NCI-H1048 (cell line): ENCODE results near the gene DEGS2.
"Not testable (repeated sequence)": the region's sequence is repeated elsewhere in the genome, so short reads cannot be mapped to it uniquely, and the experiment has no call there.

ENCODE experiments used
- DNase-seq: peaks from one replicate; lab custom pipeline; 2025; lab: John Stamatoyannopoulos, UW

DEGS2 gene

GRCh38 chr14:100159094-100159864, at the start of gene DEGS2:
TSS of gene DEGS2 (minus strand) at chr14:100159645. CDS start at chr14:100159587, 58 bp downstream.
- no peak for DNase-seq

DNA sequence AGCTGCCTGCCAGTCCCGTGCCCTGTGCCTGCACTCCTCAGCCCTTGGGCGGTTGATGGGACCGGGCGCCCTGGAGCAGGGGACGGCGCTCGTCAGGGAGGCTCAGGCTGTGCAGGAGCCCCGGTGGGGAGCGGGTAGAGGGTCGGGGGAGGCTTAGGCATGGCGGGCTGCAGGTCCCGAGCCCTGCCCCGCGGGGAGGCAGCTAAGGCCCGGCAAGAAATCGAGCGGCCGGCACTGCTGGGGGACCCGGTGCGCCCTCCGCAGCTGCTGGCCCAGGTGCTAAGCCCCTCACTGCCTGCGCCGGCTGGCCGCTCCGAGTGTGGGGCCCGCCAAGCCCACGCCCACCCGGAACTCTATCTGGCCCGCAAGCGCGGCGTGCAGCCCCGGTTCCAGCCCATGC, 48.7 kb upstream of the DEGS2 start:
- DNase-seq = not testable (repeated sequence)

DNA sequence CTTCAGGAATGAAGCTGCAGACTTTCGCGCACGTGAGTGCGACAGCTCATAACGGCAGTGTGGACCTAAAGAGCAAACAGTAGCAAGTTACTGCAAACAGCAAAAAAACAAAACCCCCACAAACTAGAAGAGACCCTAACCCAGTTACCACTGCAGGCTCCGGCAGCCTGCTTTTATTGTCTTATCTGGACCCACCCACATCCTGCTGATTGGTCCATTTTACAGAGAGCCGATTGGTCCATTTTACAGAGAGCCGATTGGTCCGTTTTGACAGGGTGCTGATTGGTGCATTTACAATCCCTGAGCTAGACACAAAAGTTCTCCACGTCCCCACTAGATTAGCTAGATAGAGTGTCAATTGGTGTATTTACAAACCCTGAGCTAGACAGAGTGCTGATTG, 48.1 kb upstream of the DEGS2 start:
- not testable (repeated sequence) for DNase-seq

DNA sequence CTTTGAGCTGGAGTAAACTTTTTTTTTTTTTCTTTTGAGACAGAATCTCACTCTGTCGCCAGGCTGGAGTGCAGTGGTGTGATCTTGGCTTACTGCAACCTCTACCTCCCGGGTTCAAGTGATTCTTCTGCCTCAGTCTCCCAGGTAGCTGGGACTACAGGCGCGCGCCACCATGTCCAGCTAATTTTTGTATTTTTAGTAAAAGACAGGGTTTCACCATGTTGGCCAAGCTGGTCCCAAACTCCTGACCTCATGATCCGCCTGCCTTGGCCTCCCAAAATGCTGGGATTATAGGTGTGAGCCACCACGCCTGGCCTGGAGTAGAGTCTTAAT, 45.4 kb upstream of the DEGS2 start:
- DNase-seq = not testable (repeated sequence)

DNA sequence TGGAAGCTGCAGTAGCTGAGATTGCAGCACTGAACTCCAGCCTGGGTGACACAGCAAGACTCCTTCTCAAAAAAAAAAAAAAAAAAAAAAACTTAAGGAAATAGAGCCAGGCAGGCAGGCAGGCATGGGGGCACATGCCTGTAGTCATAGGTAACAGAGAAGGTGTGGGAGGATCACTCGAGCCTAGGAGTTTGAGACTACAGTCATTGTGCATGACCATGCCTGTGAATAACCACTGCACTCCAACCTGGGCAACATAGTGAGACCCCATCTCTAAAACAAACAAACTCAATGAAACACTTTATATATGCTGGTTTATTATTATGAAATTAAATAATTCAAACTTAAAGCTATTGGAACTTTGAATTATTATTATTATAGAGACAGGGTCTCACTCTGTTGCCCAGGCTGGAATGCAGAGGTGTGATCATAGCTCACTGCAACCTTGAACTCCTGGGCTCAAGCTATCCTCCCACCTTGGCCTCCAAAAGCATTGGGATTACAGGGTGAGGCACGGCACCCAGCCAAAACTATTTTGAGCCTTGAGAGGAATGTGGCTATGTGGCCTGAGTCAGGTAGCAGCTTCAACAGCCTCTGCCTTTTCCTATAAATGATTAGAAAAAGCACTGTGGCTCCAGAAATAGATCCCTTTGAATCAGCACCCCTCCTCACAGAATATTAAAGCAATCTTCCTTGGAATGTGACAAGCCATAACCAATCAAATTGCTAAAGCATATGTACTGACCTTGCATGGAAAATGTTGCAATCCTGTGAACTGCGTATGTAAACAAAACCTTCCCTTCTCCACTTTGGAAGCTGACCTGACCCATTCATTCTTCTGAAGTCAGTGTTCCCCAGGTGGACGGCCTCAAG, 44.8 kb upstream of the DEGS2 start:
- DNase-seq = no peak

DNA sequence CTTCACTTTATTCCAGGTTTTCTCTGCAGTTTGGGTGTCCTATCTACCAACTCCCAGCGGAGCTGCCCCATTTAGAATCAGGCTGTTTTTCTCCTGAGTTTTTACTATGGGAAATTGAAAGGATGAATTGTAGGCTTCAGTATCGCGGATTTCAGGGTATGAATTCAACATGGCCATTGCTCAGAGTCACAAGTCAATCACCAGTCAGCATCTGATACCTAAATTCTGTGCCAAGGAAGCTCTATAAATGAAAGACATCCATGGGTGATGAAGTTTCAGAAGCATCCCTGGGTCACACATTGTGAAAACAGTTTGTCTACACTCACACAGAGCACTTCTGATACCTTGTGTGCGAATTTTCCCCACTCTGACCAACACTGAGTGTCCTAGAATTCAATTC, 43.7 kb upstream of the DEGS2 start:
- no peak for DNase-seq

DNA sequence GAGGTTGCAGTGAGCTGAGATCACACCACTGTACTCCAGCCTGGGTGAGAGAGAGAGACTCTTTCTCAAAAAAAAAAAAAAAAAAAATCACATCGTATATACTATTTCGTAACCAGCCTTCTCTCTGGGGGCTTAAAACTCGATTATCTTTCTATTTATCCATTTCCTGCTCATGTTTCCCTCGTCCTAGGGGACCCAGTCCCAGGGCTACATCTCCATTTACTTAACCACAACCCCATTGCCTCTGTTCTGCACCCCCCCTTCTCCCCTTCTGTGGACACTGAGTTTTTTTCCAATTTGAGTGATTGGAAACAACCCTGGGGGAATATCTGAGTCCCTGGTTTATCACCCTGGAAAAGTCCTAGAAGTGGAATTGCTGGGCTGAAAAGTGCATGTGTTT, 43.3 kb upstream of the DEGS2 start:
- no peak for DNase-seq

DNA sequence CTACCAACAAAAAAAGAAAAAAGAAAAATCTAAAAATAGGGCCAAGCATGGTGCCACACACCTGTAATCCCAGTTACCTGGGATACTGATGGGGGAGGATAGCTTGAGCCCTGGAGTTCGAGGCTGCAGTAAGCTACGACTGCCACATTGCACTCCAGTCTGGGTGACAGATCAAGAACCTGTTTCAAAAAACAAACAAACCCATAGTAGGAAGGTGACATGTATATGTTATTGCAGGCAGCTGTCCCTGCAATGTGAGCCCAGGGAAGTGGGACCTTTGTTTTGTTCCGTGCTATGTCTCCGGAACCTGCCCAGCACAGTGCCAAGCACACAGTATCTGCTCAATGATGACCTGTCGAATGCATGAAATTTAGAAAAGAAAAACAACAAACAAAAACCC, 42.3 kb upstream of the DEGS2 start:
- DNase-seq = no peak

DNA sequence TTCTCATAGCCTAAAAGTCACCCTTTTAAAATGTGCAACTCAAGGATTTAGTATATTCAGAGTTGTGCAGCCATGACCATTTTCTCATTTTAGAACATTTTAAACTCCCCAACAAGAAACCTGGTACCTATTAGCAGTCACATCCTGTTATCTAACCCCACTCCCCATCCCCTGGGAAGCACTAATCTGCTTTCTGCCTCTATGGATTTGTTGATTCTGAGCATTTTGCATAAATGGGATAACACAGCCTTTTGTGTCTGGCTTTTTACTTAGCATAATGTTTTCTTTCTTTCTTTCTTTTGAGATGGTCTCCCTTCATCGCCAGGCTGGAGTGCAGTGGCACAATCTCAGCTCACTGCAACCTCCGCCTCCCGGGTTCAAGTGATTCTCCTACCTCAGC, 40.9 kb upstream of the DEGS2 start:
- no peak for DNase-seq

GRCh38 chr14:100199240-100199860, 39.9 kb upstream of the DEGS2 start:
- no peak for DNase-seq

DNA sequence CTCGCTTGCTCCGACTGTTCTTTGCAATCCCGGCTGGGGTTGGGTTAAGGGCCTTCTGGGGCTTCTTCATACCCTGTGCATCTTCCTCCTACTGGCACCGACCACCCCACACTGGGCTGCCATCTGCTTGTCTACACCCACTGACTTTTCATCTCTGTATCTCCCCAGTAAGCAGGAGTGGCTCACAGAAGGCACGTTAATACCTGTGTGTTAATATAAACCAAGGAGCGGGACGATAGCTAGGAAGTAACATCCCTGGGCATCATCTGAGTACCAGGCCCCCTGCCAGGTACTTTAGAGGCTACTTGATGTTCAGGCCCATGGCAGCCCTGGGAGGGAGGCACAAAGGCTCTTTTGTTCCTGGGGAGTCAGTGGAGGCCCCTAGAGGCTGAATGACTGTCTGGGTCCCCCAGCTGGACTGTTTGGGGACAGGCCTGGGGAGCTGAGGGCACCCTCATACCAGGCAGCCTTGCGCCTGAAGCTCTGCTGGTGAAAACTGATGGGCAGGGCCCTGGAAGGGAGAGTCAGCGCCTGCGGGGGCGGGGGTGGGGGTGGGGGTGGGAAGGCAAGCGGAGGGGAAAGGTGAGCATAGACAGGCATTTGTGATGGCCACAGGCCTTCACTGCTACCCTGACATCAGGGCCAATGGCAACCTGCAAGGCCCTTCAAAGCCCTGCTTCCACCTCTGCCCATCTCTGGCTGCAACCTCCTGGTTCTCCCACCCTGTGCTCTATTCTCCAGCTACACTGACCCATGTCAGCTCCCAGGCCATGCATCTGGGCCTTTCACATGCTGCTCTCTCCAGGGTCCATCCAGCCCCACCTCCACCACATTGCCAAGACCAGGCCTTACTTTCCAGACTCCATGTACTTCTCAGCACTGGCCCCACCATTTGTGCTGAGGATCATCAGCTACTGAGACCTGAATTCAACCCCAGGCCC, 34.2 kb upstream of the DEGS2 start:
- no peak for DNase-seq

DNA sequence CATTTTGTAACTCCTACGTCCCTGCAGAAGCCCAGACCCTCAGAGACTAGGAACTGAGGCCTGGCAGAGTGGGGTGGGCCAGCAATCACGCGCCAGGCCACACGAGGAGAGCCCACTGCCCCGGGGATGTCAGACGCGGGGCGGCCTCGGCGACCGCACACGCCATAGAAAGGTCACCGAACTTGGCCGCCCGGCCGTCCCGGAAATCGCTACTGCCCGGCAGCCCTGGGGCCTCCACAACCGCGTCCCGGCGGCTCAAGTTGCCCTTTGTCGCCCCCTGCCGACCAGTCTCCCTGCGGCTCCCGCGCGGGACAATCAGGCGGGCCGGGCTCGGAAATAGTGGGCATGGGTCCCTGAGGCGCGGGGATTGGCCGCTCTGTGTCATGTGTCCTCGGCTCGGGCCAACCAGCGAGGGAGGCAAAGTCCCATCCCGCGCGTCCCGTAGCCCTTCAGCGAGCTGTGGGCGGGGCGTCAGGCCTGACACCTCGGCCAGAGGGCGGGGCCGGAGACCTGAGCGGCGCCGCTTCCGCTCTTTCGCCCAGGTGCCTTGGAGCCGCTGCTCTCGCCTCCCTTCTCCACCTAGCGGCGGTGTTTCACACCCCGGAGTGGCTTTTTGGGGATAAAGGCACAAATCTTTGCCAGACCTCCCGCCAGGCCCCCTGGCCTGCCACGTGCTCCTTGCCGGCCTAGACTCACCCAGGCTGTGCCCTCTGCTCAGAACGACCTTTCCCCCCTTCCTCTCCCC, 33.4 kb upstream of the DEGS2 start:
- peak; percentile 99 for DNase-seq

- no peak for DNase-seq
Measured at GRCh38 chr14:100192250-100192671, 32.8 kb upstream of the DEGS2 start.

- no peak for DNase-seq
Measured at GRCh38 chr14:100191584-100192249, 32.3 kb upstream of the DEGS2 start.

- no peak for DNase-seq
Measured at GRCh38 chr14:100190126-100190525, 30.7 kb upstream of the DEGS2 start.

DNA sequence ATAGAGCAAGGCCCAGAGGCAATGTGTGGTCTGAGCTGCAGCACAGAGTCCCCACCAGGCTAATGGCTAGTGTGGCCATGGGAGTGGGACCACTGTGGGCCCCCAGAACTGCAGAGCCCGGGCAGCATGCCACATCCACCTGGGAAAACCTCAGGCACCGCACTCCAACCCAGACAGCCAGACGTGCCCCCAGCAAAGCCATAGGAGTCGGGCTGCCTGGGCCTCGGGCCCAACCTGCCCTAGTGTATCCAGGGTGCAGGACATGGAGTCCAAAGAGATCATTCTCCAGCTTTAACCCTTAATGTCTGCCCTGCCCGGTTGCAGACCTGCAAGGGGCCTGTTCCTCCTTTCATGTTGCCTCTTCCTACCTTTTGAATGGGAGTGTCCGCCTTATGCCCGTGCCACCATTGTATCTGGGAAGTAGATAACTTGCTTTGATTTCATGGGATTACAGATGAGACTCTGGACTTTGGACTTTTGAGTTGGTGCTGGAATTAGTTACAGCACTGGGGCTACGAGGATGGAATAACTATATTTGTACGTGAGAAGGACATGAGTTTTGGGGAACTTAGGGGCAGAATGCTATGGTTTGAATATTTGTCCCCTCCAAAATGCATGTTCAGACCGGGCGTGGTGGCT, 29.1 kb upstream of the DEGS2 start:
- no peak for DNase-seq

DNA sequence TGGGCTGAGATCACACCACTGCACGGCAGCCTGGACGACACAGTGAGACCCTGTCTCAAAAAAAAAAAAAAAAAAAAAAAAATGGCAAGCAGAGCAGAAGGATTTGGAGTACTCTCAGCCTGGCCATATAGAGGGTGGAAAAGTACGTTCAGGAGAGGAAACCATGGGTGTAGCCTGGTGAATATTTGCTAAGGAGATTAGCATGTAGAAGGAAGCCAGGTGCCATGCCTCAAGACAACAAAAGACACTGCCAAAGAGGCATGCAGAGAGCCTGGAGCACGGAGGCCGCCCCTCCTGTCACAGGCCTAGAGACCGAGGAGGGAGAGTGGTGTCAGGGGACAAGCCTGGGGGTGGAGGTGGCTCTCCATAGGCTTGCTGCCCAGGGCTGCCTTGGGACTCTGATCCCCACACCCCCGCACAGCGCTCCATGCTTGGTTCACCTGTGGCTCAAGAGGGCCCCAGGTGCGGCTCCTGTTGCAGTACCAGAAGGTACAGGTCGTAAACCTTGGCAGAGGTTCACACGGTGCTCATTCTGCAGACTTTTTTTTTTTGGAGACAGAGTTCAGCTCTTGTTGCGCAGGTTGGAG, 27.9 kb upstream of the DEGS2 start:
- DNase-seq = no peak

- DNase-seq = not testable (repeated sequence)
Measured at GRCh38 chr14:100181876-100182551, 22.6 kb upstream of the DEGS2 start.

DNA sequence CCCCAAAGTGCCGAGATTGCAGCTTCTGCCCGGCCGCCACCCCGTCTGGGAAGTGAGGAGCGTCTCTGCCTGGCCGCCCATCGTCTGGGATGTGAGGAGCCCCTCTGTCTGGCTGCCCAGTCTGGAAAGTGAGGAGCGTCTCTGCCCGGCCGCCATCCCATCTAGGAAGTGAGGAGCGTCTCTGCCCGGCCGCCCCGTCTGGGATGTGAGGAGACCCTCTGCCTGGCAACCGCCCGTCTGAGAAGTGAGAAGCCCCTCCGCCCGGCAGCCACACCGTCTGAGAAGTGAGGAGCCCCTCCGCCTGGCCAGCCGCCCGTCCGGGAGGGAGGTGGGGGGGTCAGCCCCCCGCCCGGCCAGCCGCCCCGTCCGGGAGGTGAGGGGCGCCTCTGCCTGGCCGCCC, 21.2 kb upstream of the DEGS2 start:
- not testable (repeated sequence) for DNase-seq
